IPS-18a (cell line): ENCODE data around the gene RNF212.

Experiments
- H3K27ac ChIP-seq: one replicate; pipeline ENCODE4 v1.5.1; 2013; ENCODE audit warnings: low read length
- H3K27me3 ChIP-seq: one replicate; pipeline ENCODE4 v1.6.1; 2013; ENCODE audit warnings: mild to moderate bottlenecking, low read length; ENCODE audit not compliant: control insufficient read depth, insufficient read depth
- H3K36me3 ChIP-seq: one replicate; pipeline ENCODE4 v1.6.1; 2013; ENCODE audit warnings: low read depth, low read length; ENCODE audit not compliant: control insufficient read depth
- H3K4me1 ChIP-seq: one replicate; pipeline ENCODE4 v1.6.1; 2013; ENCODE audit warnings: low read depth, low read length; ENCODE audit not compliant: control insufficient read depth
- H3K4me3 ChIP-seq: one replicate; pipeline ENCODE4 v1.5.1; 2013; ENCODE audit warnings: low read length
- H3K9ac ChIP-seq: one replicate; pipeline ENCODE4 v1.6.1; 2013; ENCODE audit warnings: mild to moderate bottlenecking, low read length, moderate library complexity
- H3K9me3 ChIP-seq: one replicate; pipeline ENCODE4 v1.6.1; 2013; ENCODE audit warnings: low read depth, low read length; ENCODE audit not compliant: control insufficient read depth

Gene RNF212

GRCh38 chr4:1035510-1035909, 77.9 kb downstream of the RNF212 start:
- H3K4me3 ChIP-seq = no peak overlapping the region
- no peaks in the 10 kb centered on the region for H3K9me3 ChIP-seq
- no peaks in the 10 kb centered on the region for H3K4me1 ChIP-seq
- H3K27me3 ChIP-seq = no peaks in the 10 kb centered on the region
- H3K9ac ChIP-seq = no peak overlapping the region
- H3K27ac ChIP-seq = no peak overlapping the region
- H3K36me3 ChIP-seq = no peaks in the 10 kb centered on the region

- H3K4me3 ChIP-seq = no peak overlapping the region
- H3K9ac ChIP-seq = no peak overlapping the region
- no peaks in the 10 kb centered on the region for H3K27me3 ChIP-seq
- H3K27ac ChIP-seq = no peak overlapping the region
- no peaks in the 10 kb centered on the region for H3K4me1 ChIP-seq
- no peaks in the 10 kb centered on the region for H3K36me3 ChIP-seq
- no peaks in the 10 kb centered on the region for H3K9me3 ChIP-seq
Measured at GRCh38 chr4:1033840-1034551, 79.4 kb downstream of the RNF212 start.

GRCh38 chr4:1032861-1033260, 80.5 kb downstream of the RNF212 start:
- H3K27ac ChIP-seq = no peak overlapping the region
- H3K4me3 ChIP-seq = no peak overlapping the region

GRCh38 chr4:1031956-1032795, 81.2 kb downstream of the RNF212 start:
- Histone ChIP-seq H3K9ac (no peak overlapping the region), H3K4me3 (no peak overlapping the region), H3K9me3 (no peaks in the 10 kb centered on the region), H3K4me1 (no peaks in the 10 kb centered on the region), H3K27me3 (no peaks in the 10 kb centered on the region), H3K36me3 (no peaks in the 10 kb centered on the region), H3K27ac (no peak overlapping the region)

More at GRCh38 chr4:1032861-1033260, 80.5 kb downstream of the RNF212 start:
- no peak overlapping the region for H3K9ac ChIP-seq
- no peaks in the 10 kb centered on the region for H3K27me3 ChIP-seq
- H3K4me1 ChIP-seq = no peaks in the 10 kb centered on the region
- H3K36me3 ChIP-seq = no peaks in the 10 kb centered on the region
- no peaks in the 10 kb centered on the region for H3K9me3 ChIP-seq

GRCh38 chr4:1031346-1031745, 82.0 kb downstream of the RNF212 start:
- H3K36me3 ChIP-seq = no peaks in the 10 kb centered on the region

GRCh38 chr4:1030559-1030958, 82.8 kb downstream of the RNF212 start:
- Histone ChIP-seq H3K9me3 (no peaks in the 10 kb centered on the region), H3K4me1 (no peaks in the 10 kb centered on the region), H3K36me3 (peaks cover 6% of the 10 kb centered on the region), H3K27ac (no peak overlapping the region), H3K4me3 (no peak overlapping the region), H3K27me3 (no peaks in the 10 kb centered on the region), H3K9ac (no peak overlapping the region)

More at GRCh38 chr4:1031346-1031745, 82.0 kb downstream of the RNF212 start:
- Histone ChIP-seq H3K4me3 (no peak overlapping the region), H3K9me3 (no peaks in the 10 kb centered on the region), H3K4me1 (no peaks in the 10 kb centered on the region), H3K27me3 (no peaks in the 10 kb centered on the region), H3K27ac (no peak overlapping the region), H3K9ac (no peak overlapping the region)

GRCh38 chr4:1030031-1030430, 83.3 kb downstream of the RNF212 start:
- peaks cover 7% of the 10 kb centered on the region for H3K36me3 ChIP-seq
- no peaks in the 10 kb centered on the region for H3K4me1 ChIP-seq
- H3K9me3 ChIP-seq = no peaks in the 10 kb centered on the region
- no peak overlapping the region for H3K9ac ChIP-seq
- no peak overlapping the region for H3K4me3 ChIP-seq
- no peak overlapping the region for H3K27ac ChIP-seq
- no peaks in the 10 kb centered on the region for H3K27me3 ChIP-seq

GRCh38 chr4:1029529-1029928, 83.8 kb downstream of the RNF212 start:
- H3K27ac ChIP-seq = no peak overlapping the region
- H3K9me3 ChIP-seq = no peaks in the 10 kb centered on the region
- no peak overlapping the region for H3K9ac ChIP-seq
- H3K4me1 ChIP-seq = no peaks in the 10 kb centered on the region
- H3K4me3 ChIP-seq = no peak overlapping the region
- H3K36me3 ChIP-seq = peaks cover 7% of the 10 kb centered on the region
- H3K27me3 ChIP-seq = no peaks in the 10 kb centered on the region

GRCh38 chr4:1028574-1029220, 84.7 kb downstream of the RNF212 start:
- Histone ChIP-seq H3K9me3 (no peaks in the 10 kb centered on the region), H3K9ac (no peak overlapping the region), H3K27ac (no peak overlapping the region), H3K36me3 (peaks cover 7% of the 10 kb centered on the region), H3K4me1 (no peaks in the 10 kb centered on the region), H3K27me3 (no peaks in the 10 kb centered on the region), H3K4me3 (no peak overlapping the region)

GRCh38 chr4:1027915-1028238, 85.5 kb downstream of the RNF212 start:
- H3K4me3 ChIP-seq = no peak overlapping the region
- no peaks in the 10 kb centered on the region for H3K27me3 ChIP-seq
- no peaks in the 10 kb centered on the region for H3K9me3 ChIP-seq
- H3K9ac ChIP-seq = no peak overlapping the region
- H3K36me3 ChIP-seq = peaks cover 7% of the 10 kb centered on the region
- no peaks in the 10 kb centered on the region for H3K4me1 ChIP-seq
- no peak overlapping the region for H3K27ac ChIP-seq

- H3K9me3 ChIP-seq = no peaks in the 10 kb centered on the region
- H3K9ac ChIP-seq = no peak overlapping the region
- no peak overlapping the region for H3K27ac ChIP-seq
- H3K36me3 ChIP-seq = peaks cover 7% of the 10 kb centered on the region
- no peaks in the 10 kb centered on the region for H3K4me1 ChIP-seq
- H3K27me3 ChIP-seq = no peaks in the 10 kb centered on the region
- no peak overlapping the region for H3K4me3 ChIP-seq
Measured at GRCh38 chr4:1027219-1027914, 86.0 kb downstream of the RNF212 start.
